D341Med (cell line): ENCODE data around the gene MRPS12.
A peak's percentile ranks its signal among the peaks of the same experiment; 100 is the strongest.
"Not testable (repeated sequence)": the region's sequence is repeated elsewhere in the genome, so short reads cannot be mapped to it uniquely, and the experiment has no call there.

Source experiments
- DNase-seq: peaks from one replicate; pipeline ENCODE4 v3.0.0; 2012; ENCODE audit warnings: low spot score

Gene MRPS12

GRCh38 chr19:38930776-38931520 is at the start of gene MRPS12:
Gene MRPS12, plus strand, starts transcription at chr19:38930944. Its CDS starts 351 bp downstream, at chr19:38931295.
- peak; percentile 97 for DNase-seq

- DNase-seq = no peak
Measured at GRCh38 chr19:38883286-38883685, 47.5 kb upstream of the MRPS12 start.

GRCh38 chr19:38884691-38885090 is 46.1 kb upstream of the MRPS12 start:
- DNase-seq = not testable (repeated sequence)

GRCh38 chr19:38888876-38889275 is 41.9 kb upstream of the MRPS12 start:
- no peak for DNase-seq

- DNase-seq = no peak
Measured at GRCh38 chr19:38889803-38890202, 40.9 kb upstream of the MRPS12 start.

GRCh38 chr19:38890686-38891085 is 40.1 kb upstream of the MRPS12 start:
- DNase-seq = no peak

GRCh38 chr19:38891771-38892170 is 39.0 kb upstream of the MRPS12 start:
- no peak for DNase-seq

- DNase-seq = no peak
Measured at GRCh38 chr19:38892841-38893240, 37.9 kb upstream of the MRPS12 start.

- DNase-seq = no peak
Measured at GRCh38 chr19:38893341-38893771, 37.4 kb upstream of the MRPS12 start.

- DNase-seq = no peak
Measured at GRCh38 chr19:38894968-38895367, 35.8 kb upstream of the MRPS12 start.

- DNase-seq = peak; percentile 38
Measured at GRCh38 chr19:38898788-38899446, 31.8 kb upstream of the MRPS12 start.

- peak; percentile 94 for DNase-seq
Measured at GRCh38 chr19:38899447-38900201, 31.1 kb upstream of the MRPS12 start, which contains the start of the genes NFKBIB and SIRT2. Gene NFKBIB, plus strand, starts transcription at chr19:38899969. Its CDS starts 64 bp downstream, at chr19:38900033. Gene SIRT2, minus strand, starts transcription at chr19:38899618. Its CDS starts 97 bp downstream, at chr19:38899521.

- DNase-seq = no peak
Measured at GRCh38 chr19:38900202-38900629, 30.5 kb upstream of the MRPS12 start.

GRCh38 chr19:38900743-38901190 is 30.0 kb upstream of the MRPS12 start:
- no peak for DNase-seq

- DNase-seq = no peak
Measured at GRCh38 chr19:38901683-38902082, 29.1 kb upstream of the MRPS12 start.

- DNase-seq = no peak
Measured at GRCh38 chr19:38904581-38905539, 25.9 kb upstream of the MRPS12 start.

- no peak for DNase-seq
Measured at GRCh38 chr19:38905620-38906019, 25.1 kb upstream of the MRPS12 start.

- no peak for DNase-seq
Measured at GRCh38 chr19:38907227-38907626, 23.5 kb upstream of the MRPS12 start.

- DNase-seq = no peak
Measured at GRCh38 chr19:38907670-38908069, 23.1 kb upstream of the MRPS12 start.

- DNase-seq = no peak
Measured at GRCh38 chr19:38908911-38909310, 21.8 kb upstream of the MRPS12 start.

- DNase-seq = no peak
Measured at GRCh38 chr19:38910488-38910887, 20.3 kb upstream of the MRPS12 start.
